ENCODE results near the gene ATP7B. TPM values are rescaled to one million over a fixed set of nuclear protein-coding genes. Genes with fewer than 3 reads are reported as not detected.
"Not testable (repeated sequence)": the region's sequence is repeated elsewhere in the genome, so short reads cannot be mapped to it uniquely, and the experiment has no call there.

ATP7B gene
- total RNA-seq, 2 donors from 2014 or later = 4.3 to 6.5 TPM

DNA sequence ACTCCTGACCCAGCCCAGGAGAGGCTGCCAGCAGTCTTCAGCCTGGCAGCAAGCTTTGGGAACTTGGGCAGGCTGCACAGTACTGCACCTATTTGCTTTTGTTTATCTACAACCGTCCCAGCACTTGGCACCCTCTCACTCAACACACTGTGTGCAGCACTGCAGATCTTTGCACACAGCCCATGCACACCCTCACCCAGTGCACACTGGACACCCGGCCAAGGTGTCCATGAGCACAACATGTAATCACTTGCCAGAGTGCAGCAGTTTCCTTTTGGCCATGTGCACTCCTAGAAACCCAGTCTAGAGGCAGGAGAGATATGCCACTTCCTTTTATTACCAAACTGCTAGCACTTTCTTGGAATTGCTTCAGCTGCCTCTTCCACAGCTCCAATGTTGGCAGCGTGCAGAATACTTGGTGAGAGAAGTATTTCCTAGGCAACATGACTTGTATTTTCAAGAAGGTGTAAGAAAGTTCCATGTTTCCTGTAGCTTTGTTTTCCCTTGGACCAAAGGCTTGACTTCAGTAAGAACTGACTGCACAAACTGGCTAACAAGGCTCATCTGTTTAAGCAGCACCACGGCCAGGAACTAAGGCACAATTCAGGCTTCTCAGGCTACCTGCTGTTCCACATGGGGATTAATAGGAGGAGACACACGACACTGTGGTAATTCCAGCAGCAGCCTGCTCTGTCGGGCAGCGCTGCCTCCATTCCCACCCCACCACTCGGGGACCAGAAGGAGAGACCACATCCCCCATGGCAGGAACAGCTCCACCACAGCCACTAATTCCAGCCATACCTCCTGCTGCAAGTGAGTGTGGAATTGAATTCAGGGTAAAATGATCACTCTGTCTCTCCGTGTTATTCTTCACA, 15.3 kb downstream of the ATP7B start:
- H3K36me3 ChIP-seq = no peaks in the 10 kb centered on the region
- no peaks in the 10 kb centered on the region for H3K9me3 ChIP-seq
- H3K27me3 ChIP-seq = no peaks in the 10 kb centered on the region
- H3K27ac ChIP-seq = peak overlapping the region; percentile 31 to 64
- peaks cover 0 to 30% of the 10 kb centered on the region in 2 donors for H3K4me1 ChIP-seq
- no peak for DNase-seq (ENCODE audit: low spot score)
- peak overlapping the region in 1 of 2 donors; percentile 19 for H3K4me3 ChIP-seq
- TF ChIP-seq, protein P1, sequence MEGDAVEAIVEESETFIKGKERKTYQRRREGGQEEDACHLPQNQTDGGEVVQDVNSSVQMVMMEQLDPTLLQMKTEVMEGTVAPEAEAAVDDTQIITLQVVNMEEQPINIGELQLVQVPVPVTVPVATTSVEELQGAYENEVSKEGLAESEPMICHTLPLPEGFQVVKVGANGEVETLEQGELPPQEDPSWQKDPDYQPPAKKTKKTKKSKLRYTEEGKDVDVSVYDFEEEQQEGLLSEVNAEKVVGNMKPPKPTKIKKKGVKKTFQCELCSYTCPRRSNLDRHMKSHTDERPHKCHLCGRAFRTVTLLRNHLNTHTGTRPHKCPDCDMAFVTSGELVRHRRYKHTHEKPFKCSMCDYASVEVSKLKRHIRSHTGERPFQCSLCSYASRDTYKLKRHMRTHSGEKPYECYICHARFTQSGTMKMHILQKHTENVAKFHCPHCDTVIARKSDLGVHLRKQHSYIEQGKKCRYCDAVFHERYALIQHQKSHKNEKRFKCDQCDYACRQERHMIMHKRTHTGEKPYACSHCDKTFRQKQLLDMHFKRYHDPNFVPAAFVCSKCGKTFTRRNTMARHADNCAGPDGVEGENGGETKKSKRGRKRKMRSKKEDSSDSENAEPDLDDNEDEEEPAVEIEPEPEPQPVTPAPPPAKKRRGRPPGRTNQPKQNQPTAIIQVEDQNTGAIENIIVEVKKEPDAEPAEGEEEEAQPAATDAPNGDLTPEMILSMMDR (IDR thresholded peaks at IDR 0.05) = no peak

DNA sequence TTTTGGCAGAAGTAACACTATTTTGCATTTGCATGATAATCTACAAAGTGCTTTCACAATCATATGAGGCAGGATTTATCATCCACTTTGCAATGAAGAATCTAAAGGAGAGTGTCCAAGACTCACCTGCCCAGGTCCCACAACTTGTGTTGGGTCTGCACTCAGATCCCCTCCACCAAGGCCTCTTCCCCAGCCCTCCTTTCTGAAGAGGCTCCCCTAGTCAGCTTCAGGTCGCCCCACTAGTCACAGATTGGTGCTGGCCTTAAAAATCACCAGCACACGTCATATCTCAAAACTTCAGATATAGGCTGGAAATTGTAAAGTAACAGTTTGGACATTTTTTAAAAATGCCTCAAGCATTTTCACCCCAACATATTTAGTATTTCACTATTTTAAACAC, 17.5 kb downstream of the ATP7B start:
- Histone ChIP-seq H3K9me3 (no peaks in the 10 kb centered on the region), H3K36me3 (no peaks in the 10 kb centered on the region), H3K4me3 (no peak overlapping the region), H3K27ac (no peak overlapping the region), H3K4me1 (peaks cover 0 to 24% of the 10 kb centered on the region in 2 donors), H3K27me3 (no peaks in the 10 kb centered on the region)
- TF ChIP-seq, protein P1 (IDR thresholded peaks at IDR 0.05) = no peak
- no peak for DNase-seq (ENCODE audit: low spot score)

DNA sequence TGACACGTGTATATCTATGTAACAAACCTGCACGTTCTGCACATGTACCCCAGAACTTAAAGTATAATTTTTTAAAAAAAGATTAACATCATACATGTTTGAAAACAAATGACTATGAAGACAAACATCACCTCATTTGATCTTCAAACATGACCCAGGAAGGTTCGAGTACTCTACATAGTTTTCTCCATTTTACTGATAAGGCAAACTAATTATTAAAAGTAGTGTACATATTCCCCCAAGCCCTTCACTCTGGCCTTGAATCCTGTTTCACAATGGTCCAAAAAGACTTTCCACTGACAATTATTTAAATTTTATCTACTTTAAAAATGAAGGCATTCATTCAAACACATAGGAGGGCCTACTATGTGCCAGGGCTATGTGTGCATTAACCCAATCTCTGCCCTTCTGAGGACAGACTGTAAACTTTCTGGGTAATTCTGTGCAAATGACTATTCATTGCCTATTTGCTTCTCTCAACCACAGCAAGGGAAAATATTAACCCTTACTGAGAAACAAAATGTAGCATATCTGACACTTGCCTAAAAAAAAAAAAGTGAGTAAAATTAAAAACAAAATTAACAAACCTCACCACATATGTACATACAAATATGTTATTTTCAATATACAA, 22.1 kb downstream of the ATP7B start:
- Histone ChIP-seq H3K9me3 (peaks cover 0 to 5% of the 10 kb centered on the region in 2 donors), H3K27ac (no peak overlapping the region), H3K36me3 (no peaks in the 10 kb centered on the region), H3K4me1 (no peaks in the 10 kb centered on the region), H3K27me3 (no peaks in the 10 kb centered on the region), H3K4me3 (no peak overlapping the region)
- DNase-seq (ENCODE audit: low spot score) = no peak
- TF ChIP-seq, protein P1 (IDR thresholded peaks at IDR 0.05) = no peak

DNA sequence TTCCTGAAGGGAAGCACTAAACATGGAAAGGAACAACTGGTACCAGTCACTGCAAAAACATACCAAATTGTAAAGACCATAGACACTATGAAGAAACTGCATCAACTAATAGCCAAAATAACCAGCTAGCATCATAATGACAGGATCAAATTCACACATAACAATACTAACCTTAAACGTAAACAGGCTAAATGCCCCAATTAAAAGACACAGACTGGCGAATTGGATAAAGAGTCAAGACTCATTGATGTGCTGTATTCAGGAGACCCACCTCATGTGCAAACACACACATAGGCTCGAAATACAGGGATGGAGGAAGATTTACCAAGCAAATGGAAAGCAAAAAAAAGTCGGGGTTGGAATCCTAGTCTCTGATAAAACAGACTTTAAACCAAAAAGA, 26.3 kb downstream of the ATP7B start:
- not testable (repeated sequence) for H3K27ac ChIP-seq; H3K4me3 ChIP-seq; H3K4me1 ChIP-seq; H3K9me3 ChIP-seq; H3K36me3 ChIP-seq; DNase-seq (ENCODE audit: low spot score); H3K27me3 ChIP-seq

DNA sequence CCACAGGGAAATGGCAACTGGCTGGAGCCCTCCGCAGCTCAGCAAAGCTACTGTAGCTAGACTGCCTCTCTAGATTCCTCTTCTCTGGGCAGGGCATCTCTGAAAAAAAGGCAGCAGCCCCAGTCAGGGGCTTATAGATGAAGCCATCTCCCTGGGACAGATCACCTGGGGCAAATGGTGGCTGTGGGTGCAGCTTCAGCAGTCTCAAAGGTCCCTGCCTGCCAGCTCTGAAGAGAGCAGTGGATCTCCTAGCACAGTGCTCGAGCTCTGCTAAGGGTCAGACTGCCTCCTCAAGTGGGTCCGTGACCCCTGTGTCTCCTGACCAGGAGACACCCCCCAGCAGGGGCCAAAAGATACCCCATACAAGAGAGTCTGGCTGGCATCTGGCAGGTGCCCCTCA, 28.0 kb downstream of the ATP7B start:
- not testable (repeated sequence) for DNase-seq (ENCODE audit: low spot score); H3K27ac ChIP-seq; H3K4me3 ChIP-seq; H3K4me1 ChIP-seq; H3K36me3 ChIP-seq; H3K9me3 ChIP-seq; H3K27me3 ChIP-seq

DNA sequence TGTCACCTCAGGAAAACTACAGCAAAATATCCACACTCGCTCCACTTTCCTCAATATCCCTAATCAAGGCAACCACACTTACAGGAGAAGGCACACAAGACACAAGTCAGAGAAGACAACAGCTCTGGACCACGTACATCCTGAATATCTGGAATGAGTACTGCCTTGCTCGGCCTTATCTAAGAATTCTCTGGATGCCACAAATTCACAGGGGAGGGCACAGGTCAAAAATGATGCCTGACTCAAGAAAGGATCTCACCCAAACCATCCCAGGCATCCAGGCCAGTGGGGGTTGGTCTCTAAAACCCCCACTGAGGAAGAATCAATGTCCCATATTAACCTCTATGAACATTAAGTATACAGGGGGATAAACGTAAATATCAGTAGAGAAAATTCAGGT, 29.9 kb downstream of the ATP7B start:
- Histone ChIP-seq H3K4me3 (no peak overlapping the region), H3K27me3 (no peaks in the 10 kb centered on the region), H3K27ac (peak overlapping the region in 1 of 2 donors; percentile 31), H3K4me1 (peaks cover 0 to 8% of the 10 kb centered on the region in 2 donors), H3K9me3 (no peaks in the 10 kb centered on the region), H3K36me3 (no peaks in the 10 kb centered on the region)
- no peak for DNase-seq (ENCODE audit: low spot score)
- TF ChIP-seq, protein P1 (IDR thresholded peaks at IDR 0.05) = no peak

All from right atrium auricular region (tissue), 2 donors.